ENCODE measurements around the gene PRTN3.
"Not testable (repeated sequence)": the region's sequence is repeated elsewhere in the genome, so short reads cannot be mapped to it uniquely, and the experiment has no call there.

The PRTN3 gene

GRCh38 chr19:845707-846521, 5.1 kb downstream of the PRTN3 start:
- DNase-seq: no peak

GRCh38 chr19:848386-848921, 7.7 kb downstream of the PRTN3 start:
- DNase-seq: no peak

- not testable (repeated sequence) for DNase-seq
These were observed 8.4 kb downstream of the PRTN3 start for GRCh38 chr19:849195-849594.

- peak in 1 of 5 experiments; percentile 45 for DNase-seq
These were observed 9.6 kb downstream of the PRTN3 start for GRCh38 chr19:850221-850978.

- no peak for DNase-seq
These were observed 10.2 kb downstream of the PRTN3 start for GRCh38 chr19:850979-851335.

GRCh38 chr19:852136-853013, 11.6 kb downstream of the PRTN3 start, which contains the start of gene ELANE:
ELANE (plus strand) TSS chr19:852303; CDS start chr19:852329, 26 bp downstream.
- no peak for DNase-seq

GRCh38 chr19:853014-853585, 12.3 kb downstream of the PRTN3 start:
- no peak for DNase-seq

GRCh38 chr19:853614-854220, 12.9 kb downstream of the PRTN3 start:
- not testable (repeated sequence) for DNase-seq

GRCh38 chr19:854549-854948, 13.8 kb downstream of the PRTN3 start:
- DNase-seq: no peak

- no peak for DNase-seq
These were observed 14.3 kb downstream of the PRTN3 start for GRCh38 chr19:855142-855541.

- DNase-seq: no peak
These were observed 14.8 kb downstream of the PRTN3 start for GRCh38 chr19:855566-856120.

GRCh38 chr19:858284-858683, 17.5 kb downstream of the PRTN3 start:
- DNase-seq: no peak

- DNase-seq: no peak
These were observed 18.4 kb downstream of the PRTN3 start, which contains the start of gene CFD for GRCh38 chr19:858868-859843. CFD (plus strand) TSS chr19:859664; CDS start chr19:859690, 26 bp downstream.

GRCh38 chr19:861141-861755, 20.4 kb downstream of the PRTN3 start:
- no peak for DNase-seq

- peak; percentile 44 to 75 (median 66) for DNase-seq
These were observed 21.2 kb downstream of the PRTN3 start for GRCh38 chr19:861756-862580.

- peak; percentile 64 to 83 (median 68) for DNase-seq
These were observed 21.9 kb downstream of the PRTN3 start for GRCh38 chr19:862581-863314.

GRCh38 chr19:863315-863620, 22.5 kb downstream of the PRTN3 start:
- no peak for DNase-seq

GRCh38 chr19:866769-867300, 26.0 kb downstream of the PRTN3 start:
- no peak for DNase-seq

All from T-helper 2 cell (primary cell).